Upper lobe of right lung (tissue), 1 donor: ENCODE data around the gene FMNL2. TPM values are rescaled to one million over a fixed set of nuclear protein-coding genes. Genes with fewer than 3 reads are reported as not detected.

Source experiments
- ATAC-seq: fragments of 200-7000 bp; cut with Tn5 transposase; one replicate; pipeline ENCODE4 v1.9.1; 2020; ENCODE audit warnings: mild to moderate bottlenecking, moderate library complexity
- DNase-seq: peaks from one replicate; pipeline ENCODE4 v3.0.0-alpha.2; 2020
- H3K27ac ChIP-seq: fragments of 200-600 bp; one replicate; pipeline ENCODE4 v1.8.0; 2022
- H3K27me3 ChIP-seq: fragments of 200-600 bp; one replicate; pipeline ENCODE4 v1.8.0; 2022; ENCODE audit warnings: mild to moderate bottlenecking
- H3K36me3 ChIP-seq: fragments of 200-600 bp; one replicate; pipeline ENCODE4 v1.8.0; 2022
- H3K4me1 ChIP-seq: fragments of 200-600 bp; one replicate; pipeline ENCODE4 v1.8.0; 2022
- H3K4me3 ChIP-seq: fragments of 200-600 bp; one replicate; pipeline ENCODE4 v1.8.0; 2022; ENCODE audit warnings: mild to moderate bottlenecking
- H3K9me3 ChIP-seq: fragments of 200-600 bp; one replicate; pipeline ENCODE4 v1.8.0; 2022
- intact Hi-C: fragments of 100-400 bp; cut with DNase I; formaldehyde crosslinking; loops from one replicate; pipeline ENCODE4 v1.11.0; 2022
- total RNA-seq: library from RNA; stranded (reverse); fragmentation: NEBNext Ultra II Directional; extraction: Animal tissue kit (Norgen Biotek cat#: 25700); gene quantifications from one replicate; pipeline ENCODE4 v1.2.1, GENCODE V29; 2021
- TF ChIP-seq, protein P1 (sequence below): fragments of 200-600 bp; IDR thresholded peaks from one replicate; pipeline ENCODE4 v1.8.0; 2022; ENCODE audit warnings: antibody characterized with exemption
- donor health status: DM: no; HTN: yes; CAD: no; lungs with severe emphysema.

The FMNL2 gene
- total RNA-seq, 1 donor from 2014 or later = 69.5 TPM

DNA sequence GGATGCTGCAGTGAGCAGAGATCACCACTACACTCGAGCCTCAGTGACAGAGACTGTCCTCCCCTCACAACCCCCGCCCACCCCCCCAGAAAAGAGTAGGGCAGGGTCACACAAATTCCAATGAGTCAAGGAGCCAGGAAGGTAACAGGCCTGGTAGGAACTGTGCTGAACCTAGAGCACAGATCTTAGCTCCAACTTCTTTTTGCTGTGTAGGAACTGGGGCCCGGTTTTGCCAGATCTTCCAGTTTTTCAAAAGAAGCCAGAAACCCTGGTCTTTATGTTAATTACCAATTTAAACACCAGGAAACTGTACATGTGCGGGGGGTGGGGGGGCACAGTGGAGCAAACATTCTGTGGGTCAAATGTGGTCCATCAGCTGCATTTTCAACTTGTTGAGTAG, 311.3 kb downstream of the FMNL2 start:
- peaks cover 50% of the 10 kb centered on the region for H3K36me3 ChIP-seq
- H3K27ac ChIP-seq = no peak overlapping the region
- TF ChIP-seq, protein P1, sequence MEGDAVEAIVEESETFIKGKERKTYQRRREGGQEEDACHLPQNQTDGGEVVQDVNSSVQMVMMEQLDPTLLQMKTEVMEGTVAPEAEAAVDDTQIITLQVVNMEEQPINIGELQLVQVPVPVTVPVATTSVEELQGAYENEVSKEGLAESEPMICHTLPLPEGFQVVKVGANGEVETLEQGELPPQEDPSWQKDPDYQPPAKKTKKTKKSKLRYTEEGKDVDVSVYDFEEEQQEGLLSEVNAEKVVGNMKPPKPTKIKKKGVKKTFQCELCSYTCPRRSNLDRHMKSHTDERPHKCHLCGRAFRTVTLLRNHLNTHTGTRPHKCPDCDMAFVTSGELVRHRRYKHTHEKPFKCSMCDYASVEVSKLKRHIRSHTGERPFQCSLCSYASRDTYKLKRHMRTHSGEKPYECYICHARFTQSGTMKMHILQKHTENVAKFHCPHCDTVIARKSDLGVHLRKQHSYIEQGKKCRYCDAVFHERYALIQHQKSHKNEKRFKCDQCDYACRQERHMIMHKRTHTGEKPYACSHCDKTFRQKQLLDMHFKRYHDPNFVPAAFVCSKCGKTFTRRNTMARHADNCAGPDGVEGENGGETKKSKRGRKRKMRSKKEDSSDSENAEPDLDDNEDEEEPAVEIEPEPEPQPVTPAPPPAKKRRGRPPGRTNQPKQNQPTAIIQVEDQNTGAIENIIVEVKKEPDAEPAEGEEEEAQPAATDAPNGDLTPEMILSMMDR = no peak

DNA sequence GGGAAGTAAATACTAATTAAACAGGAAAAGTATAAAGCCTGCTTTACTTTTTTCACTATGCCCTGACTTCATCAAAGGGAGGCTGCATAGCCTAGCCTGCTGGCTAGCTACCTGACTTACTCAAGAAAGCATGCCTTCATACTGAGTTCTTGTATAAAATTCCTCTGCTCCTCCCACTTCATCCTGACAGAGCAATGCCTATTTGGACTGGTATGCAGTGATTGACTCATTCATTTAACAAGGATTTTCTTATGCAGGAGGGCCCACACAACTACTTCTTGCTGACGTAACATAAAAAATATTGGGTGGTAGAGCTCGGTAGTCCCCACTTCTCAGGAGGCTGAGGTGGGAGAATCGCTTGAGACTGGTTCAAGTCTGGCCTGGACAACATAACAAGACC, 311.8 kb downstream of the FMNL2 start:
- H3K36me3 ChIP-seq = peaks cover 50% of the 10 kb centered on the region
- H3K27ac ChIP-seq = no peak overlapping the region
- DNase-seq = no peak
- peaks cover 13% of the 10 kb centered on the region for H3K4me1 ChIP-seq
- H3K9me3 ChIP-seq = no peaks in the 10 kb centered on the region
- TF ChIP-seq, protein P1 = no peak
- H3K27me3 ChIP-seq = no peaks in the 10 kb centered on the region
- ATAC-seq = peak; percentile 56
- H3K4me3 ChIP-seq = no peak overlapping the region
- intact Hi-C loops = no loop called here

More for the DNA sequence above, 311.3 kb downstream of the FMNL2 start:
- Histone ChIP-seq H3K4me1 (peaks cover 13% of the 10 kb centered on the region), H3K27me3 (no peaks in the 10 kb centered on the region), H3K4me3 (no peak overlapping the region), H3K9me3 (no peaks in the 10 kb centered on the region)
- ATAC-seq (no peak), DNase-seq (no peak)
- intact Hi-C loops = no loop called here

DNA sequence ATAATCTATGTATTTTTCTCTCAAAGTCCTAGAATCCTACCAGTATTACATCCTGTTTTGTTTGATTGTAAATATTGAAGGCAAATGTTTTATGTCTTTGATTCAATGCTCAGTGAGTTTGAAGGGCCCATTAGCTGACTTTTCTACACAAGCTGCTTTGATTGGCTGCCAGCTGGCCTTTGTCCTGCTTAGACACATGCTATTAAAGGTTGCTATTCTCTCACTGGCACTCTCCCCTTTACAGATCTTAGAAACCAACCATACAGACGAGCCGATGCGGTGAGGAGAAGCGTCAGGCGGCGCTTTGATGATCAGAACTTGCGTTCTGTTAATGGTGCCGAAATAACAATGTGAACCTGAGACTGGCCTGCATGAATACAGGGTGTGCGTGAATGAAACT, 312.6 kb downstream of the FMNL2 start:
- H3K27ac ChIP-seq = no peak overlapping the region
- peaks cover 13% of the 10 kb centered on the region for H3K4me1 ChIP-seq
- H3K27me3 ChIP-seq = no peaks in the 10 kb centered on the region
- no peak overlapping the region for H3K4me3 ChIP-seq
- DNase-seq = peak; percentile 66
- H3K36me3 ChIP-seq = peaks cover 50% of the 10 kb centered on the region
- TF ChIP-seq, protein P1 = no peak
- intact Hi-C loops = no loop called here
- no peaks in the 10 kb centered on the region for H3K9me3 ChIP-seq
- ATAC-seq = peak; percentile 59

DNA sequence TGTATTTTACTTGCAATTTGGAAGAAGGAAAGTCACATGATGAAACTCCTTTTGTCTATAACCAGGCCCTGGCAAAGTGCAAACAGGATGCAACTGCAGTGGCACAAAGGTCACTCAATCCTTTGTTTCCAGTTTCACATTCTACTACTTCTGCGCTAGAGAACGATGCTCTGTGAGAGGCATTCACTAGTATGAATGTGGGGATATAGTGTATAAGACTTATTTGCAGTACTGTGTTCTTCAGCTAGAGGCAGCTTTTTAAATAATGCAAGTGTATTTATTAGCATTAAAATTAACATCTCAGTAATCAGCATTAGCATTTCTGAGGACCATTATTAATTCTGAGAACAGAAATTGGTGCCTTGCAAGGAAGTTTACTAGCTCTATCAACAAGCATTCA, 313.4 kb downstream of the FMNL2 start:
- no peaks in the 10 kb centered on the region for H3K27me3 ChIP-seq
- TF ChIP-seq, protein P1 = peak; percentile 21
- ATAC-seq (peak; percentile 35), DNase-seq (no peak)
- no peak overlapping the region for H3K4me3 ChIP-seq
- H3K27ac ChIP-seq = no peak overlapping the region
- intact Hi-C loops = no loop called here
- H3K4me1 ChIP-seq = peaks cover 13% of the 10 kb centered on the region
- H3K36me3 ChIP-seq = peaks cover 44% of the 10 kb centered on the region
- no peaks in the 10 kb centered on the region for H3K9me3 ChIP-seq

DNA sequence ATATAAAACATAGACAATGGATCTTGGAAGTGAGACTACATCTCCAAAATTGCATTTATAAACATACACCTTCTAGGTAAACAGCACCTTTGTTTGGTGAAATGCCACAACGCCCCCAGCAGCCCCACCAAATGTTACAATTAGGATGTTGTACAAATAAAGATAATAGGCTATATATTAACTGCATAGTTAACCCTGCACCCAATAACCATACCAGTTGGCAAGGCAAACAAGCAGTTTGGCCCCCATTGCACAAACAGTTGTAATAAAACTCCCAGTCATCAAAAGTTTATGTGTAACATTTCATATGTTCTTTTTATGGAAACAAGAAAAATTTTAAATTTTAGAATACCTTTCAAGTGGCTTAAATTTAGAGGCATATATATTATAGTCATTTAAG, 315.0 kb downstream of the FMNL2 start:
- Histone ChIP-seq H3K4me1 (peaks cover 13% of the 10 kb centered on the region), H3K27me3 (no peaks in the 10 kb centered on the region), H3K36me3 (peaks cover 57% of the 10 kb centered on the region), H3K27ac (no peak overlapping the region), H3K9me3 (no peaks in the 10 kb centered on the region), H3K4me3 (no peak overlapping the region)
- DNase-seq (no peak), ATAC-seq (no peak)
- intact Hi-C loops = no loop called here
- TF ChIP-seq, protein P1 = no peak

DNA sequence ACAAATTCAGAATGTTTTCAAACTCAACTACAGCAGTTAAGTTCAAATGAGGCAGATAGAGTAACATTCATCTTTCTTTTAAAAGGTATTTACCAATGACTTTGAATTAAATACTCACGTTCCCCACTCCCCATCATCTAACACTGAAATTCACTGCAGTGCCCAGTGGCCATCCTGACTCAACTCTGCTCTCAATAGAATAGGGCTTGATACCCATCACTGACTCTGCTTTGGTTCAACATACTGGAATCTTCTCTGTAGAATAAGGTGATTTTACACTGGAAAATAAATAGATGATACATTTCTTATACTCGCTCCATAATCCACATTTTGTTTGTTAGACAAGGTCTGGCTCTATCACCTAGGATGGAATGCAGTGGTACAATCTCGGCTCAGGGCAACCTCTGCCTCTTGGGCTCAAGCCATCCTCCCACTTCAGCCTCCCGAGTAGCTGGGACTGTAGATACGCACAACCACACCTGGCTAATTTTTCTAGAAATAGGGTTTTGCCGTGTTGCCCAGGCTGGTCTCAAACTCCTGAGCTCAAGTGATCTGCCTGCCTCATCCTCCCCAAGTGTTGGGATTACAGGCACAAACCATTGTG, 315.9 kb downstream of the FMNL2 start:
- intact Hi-C loops = no loop called here
- Histone ChIP-seq H3K27ac (no peak overlapping the region), H3K36me3 (peaks cover 66% of the 10 kb centered on the region), H3K4me3 (no peak overlapping the region), H3K4me1 (peaks cover 13% of the 10 kb centered on the region), H3K27me3 (no peaks in the 10 kb centered on the region), H3K9me3 (no peaks in the 10 kb centered on the region)
- DNase-seq (no peak), ATAC-seq (no peak)
- TF ChIP-seq, protein P1 = no peak
